OCI-LY3 (cell line): ENCODE data around the gene SCGB1A1.

Experiments used
- H2AFZ ChIP-seq: fragments of 200-600, 300-600 bp; shearing (Covaris generic); 2 replicates; pipeline ENCODE4 v1.6.0; 2014; ENCODE audit warnings: antibody characterized with exemption, low read depth, low read length
- H3K27ac ChIP-seq: fragments of 200-600, 300-600 bp; sonication (generic); 2 replicates; pipeline ENCODE4 v1.5.1; 2014; ENCODE audit warnings: mild to moderate bottlenecking, low read length, moderate library complexity, mixed read lengths
- H3K27me3 ChIP-seq: fragments of 200-600, 300-600 bp; sonication (generic); 2 replicates; pipeline ENCODE4 v1.6.1; 2014; ENCODE audit warnings: low read depth, low read length, mixed read lengths
- H3K36me3 ChIP-seq: fragments of 200-600, 300-600 bp; sonication (generic); replicated peaks from 2 replicates; pipeline ENCODE3; 2014; ENCODE audit warnings: low read depth, low read length, mixed read lengths
- H3K4me1 ChIP-seq: fragments of 300-600, 200-600 bp; sonication (generic); 2 replicates; pipeline ENCODE4 v1.6.1; 2014; ENCODE audit warnings: low read length, mixed read lengths
- H3K4me2 ChIP-seq: fragments of 200-600, 300-600 bp; sonication (generic); 2 replicates; pipeline ENCODE4 v1.6.1; 2014; ENCODE audit warnings: low read length, mixed read lengths
- H3K4me3 ChIP-seq: fragments of 300-600, 200-600 bp; sonication (generic); 2 replicates; pipeline ENCODE4 v1.5.1; 2014; ENCODE audit warnings: antibody characterized with exemption, mild to moderate bottlenecking, low read length, moderate library complexity
- H3K79me2 ChIP-seq: fragments of 300-600, 200-600 bp; shearing (Covaris generic); 2 replicates; pipeline ENCODE4 v1.6.1; 2014; ENCODE audit warnings: mild to moderate bottlenecking, low read length, mixed read lengths
- H3K9ac ChIP-seq: fragments of 300-600, 200-600 bp; shearing (Covaris generic); 2 replicates; pipeline ENCODE4 v1.6.0; 2014; ENCODE audit warnings: mild to moderate bottlenecking, low read length, moderate library complexity
- H3K9me3 ChIP-seq: fragments of 200-600, 300-600 bp; shearing (Covaris generic); 2 replicates; pipeline ENCODE4 v1.6.1; 2014; ENCODE audit warnings: low read length, mixed read lengths; ENCODE audit not compliant: insufficient read depth
- H4K20me1 ChIP-seq: fragments of 200-600, 300-600 bp; sonication (generic); 2 replicates; pipeline ENCODE4 v1.6.1; 2016; ENCODE audit warnings: low read length, mixed read lengths; ENCODE audit not compliant: insufficient read depth
- EZH2phosphoT487 ChIP-seq: fragments of 200-600 bp; shearing (Covaris generic); IDR thresholded peaks from 2 replicates; pipeline ENCODE4 v1.6.1; 2018; ENCODE audit warnings: antibody characterized with exemption, mixed run types, low read depth
- TF ChIP-seq, protein P1 (sequence below): fragments of 200-600, 300-600 bp; sonication (generic); IDR thresholded peaks from 2 replicates; pipeline ENCODE4 v1.5.1; 2014; ENCODE audit warnings: antibody characterized with exemption, low read length, low read depth

The SCGB1A1 gene

DNA sequence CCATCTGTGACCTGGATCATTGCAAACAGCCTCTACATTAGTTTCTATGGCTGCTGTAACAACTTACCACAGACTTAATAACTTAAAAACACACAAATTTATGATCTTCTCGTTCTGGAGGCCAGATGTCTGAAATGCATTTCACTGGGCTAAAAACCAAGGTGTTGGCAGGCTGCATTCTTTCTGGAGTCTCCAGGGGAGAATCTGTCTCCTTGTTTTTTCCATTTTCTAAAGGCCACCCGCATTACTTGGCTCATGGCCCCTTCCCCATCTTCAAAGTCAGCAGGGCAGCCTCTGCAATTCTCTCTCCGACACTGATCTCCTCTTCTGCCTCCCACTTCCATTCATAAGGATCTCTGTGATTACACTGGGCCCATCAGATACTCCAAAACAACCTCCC is 11.6 kb downstream of the SCGB1A1 start:
- no peaks in the 10 kb centered on the region for H3K36me3 ChIP-seq
- H3K4me3 ChIP-seq = no peak overlapping the region
- no peaks in the 10 kb centered on the region for H3K79me2 ChIP-seq
- H3K4me1 ChIP-seq = peaks cover 52% of the 10 kb centered on the region
- H3K27me3 ChIP-seq = peaks cover 3% of the 10 kb centered on the region; the same call in 1 of the 2 replicates
- no peaks in the 10 kb centered on the region for H4K20me1 ChIP-seq
- TF ChIP-seq, protein P1, sequence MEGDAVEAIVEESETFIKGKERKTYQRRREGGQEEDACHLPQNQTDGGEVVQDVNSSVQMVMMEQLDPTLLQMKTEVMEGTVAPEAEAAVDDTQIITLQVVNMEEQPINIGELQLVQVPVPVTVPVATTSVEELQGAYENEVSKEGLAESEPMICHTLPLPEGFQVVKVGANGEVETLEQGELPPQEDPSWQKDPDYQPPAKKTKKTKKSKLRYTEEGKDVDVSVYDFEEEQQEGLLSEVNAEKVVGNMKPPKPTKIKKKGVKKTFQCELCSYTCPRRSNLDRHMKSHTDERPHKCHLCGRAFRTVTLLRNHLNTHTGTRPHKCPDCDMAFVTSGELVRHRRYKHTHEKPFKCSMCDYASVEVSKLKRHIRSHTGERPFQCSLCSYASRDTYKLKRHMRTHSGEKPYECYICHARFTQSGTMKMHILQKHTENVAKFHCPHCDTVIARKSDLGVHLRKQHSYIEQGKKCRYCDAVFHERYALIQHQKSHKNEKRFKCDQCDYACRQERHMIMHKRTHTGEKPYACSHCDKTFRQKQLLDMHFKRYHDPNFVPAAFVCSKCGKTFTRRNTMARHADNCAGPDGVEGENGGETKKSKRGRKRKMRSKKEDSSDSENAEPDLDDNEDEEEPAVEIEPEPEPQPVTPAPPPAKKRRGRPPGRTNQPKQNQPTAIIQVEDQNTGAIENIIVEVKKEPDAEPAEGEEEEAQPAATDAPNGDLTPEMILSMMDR = no peak
- TF ChIP-seq EZH2phosphoT487 = no peak
- H3K9ac ChIP-seq = no peak overlapping the region
- H2AFZ ChIP-seq = no peak overlapping the region
- no peaks in the 10 kb centered on the region for H3K9me3 ChIP-seq
- no peak overlapping the region for H3K4me2 ChIP-seq
- no peak overlapping the region for H3K27ac ChIP-seq

DNA sequence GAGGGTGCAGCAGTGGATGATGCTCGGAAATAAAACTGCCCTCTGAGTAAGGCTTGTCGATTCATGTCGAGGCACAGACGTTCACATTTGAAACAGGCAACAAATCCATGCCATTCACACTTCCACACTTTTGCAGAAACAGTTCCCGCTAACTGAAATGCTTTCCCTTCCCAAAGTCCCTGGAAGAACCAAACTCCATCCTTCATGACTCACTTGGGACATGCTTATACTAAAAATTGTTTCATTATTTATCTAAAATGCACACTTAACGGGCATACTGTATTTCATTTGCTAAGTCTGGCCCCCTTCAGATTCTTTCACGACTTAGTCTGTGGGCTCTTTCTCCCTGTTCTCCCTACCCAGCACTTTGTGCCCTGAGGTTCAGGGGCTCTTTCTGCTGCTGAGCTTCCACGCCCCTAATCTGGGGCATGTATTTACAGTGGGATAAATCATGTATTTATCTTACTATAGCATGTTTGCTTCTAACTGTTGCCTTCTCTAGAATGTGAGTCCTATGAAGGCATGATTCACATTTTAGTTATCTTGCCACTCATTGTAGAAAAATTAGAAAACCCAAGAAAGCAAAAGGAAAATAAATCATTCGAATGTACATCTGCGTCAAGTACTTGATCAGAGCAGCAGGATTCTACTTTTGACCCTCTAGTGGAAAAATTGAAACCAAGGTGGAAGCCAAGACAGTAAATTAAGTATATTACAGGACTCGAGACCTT is 12.5 kb downstream of the SCGB1A1 start:
- peaks cover 3% of the 10 kb centered on the region; the same call in 1 of the 2 replicates for H3K27me3 ChIP-seq
- no peak overlapping the region for H3K9ac ChIP-seq
- TF ChIP-seq, protein P1 = no peak
- TF ChIP-seq EZH2phosphoT487 = no peak
- no peaks in the 10 kb centered on the region for H3K79me2 ChIP-seq
- H4K20me1 ChIP-seq = no peaks in the 10 kb centered on the region
- H3K9me3 ChIP-seq = no peaks in the 10 kb centered on the region
- H2AFZ ChIP-seq = no peak overlapping the region
- H3K4me2 ChIP-seq = no peak overlapping the region
- H3K27ac ChIP-seq = no peak overlapping the region
- H3K36me3 ChIP-seq = no peaks in the 10 kb centered on the region
- H3K4me3 ChIP-seq = no peak overlapping the region
- H3K4me1 ChIP-seq = peaks cover 52% of the 10 kb centered on the region

DNA sequence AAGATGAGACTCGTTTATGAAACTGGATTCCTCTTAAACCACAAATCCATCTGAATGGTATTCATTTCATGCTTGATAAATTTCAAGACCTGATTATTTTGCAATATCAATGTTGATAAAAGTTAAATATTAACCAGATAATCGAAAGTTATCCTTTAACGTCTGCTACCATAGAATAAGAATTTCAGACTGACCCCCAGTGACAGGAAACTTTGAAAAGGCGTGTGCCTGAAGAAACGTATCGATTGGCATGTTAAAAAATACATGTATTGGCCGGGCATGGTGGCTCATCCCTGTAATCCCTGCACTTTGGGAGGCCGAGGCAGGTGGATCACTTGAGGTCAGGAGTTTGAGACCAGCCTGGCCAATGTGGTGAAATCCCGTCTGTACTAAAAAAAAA is 13.9 kb downstream of the SCGB1A1 start:
- Histone ChIP-seq H3K4me3 (0 out of 2 replicates have a peak overlapping the region, but pooled peaks have one; percentile 3), H3K36me3 (no peaks in the 10 kb centered on the region)
- TF ChIP-seq, protein P1 = no peak
- TF ChIP-seq EZH2phosphoT487 = no peak

DNA sequence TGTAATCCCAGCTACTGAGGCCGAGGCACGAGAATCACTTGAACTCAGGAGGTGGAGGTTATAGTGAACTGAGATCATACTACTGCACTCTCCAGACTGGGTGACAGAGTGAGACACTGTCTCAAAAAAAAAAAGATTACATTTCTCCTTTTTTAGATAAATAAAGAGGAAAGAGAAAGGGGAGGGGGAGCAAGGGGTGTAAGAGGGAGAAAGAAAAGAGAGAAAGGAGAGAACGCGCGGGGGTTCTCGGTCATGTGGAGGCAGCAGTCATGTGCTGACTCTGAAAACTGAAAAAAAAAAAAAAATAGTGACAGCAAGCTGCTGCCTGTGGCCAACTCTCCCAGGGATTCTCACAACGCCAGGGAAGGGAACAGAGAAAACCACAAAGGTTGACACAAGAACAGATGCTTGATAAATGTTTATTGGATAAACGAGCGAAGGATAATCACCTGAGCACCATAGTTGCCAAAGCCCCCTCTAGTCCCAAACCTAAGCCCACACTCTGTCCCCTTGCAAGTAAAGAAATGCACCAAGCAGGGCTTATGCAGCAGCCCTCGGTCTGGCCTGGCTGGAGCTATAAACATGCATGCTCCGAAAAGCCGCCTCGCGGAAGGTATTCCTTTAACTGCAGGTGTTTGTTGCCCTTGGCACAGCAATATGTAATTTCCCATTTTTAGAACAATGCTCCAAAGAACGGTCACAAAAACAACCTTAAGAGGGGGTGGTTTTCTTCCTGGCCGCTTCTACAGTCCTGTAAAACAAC is 14.5 kb downstream of the SCGB1A1 start:
- Histone ChIP-seq H3K4me3 (no peak overlapping the region), H3K9me3 (no peaks in the 10 kb centered on the region), H2AFZ (no peak overlapping the region), H4K20me1 (no peaks in the 10 kb centered on the region), H3K4me2 (peak overlapping the region; percentile 38), H3K36me3 (no peaks in the 10 kb centered on the region), H3K4me1 (peaks cover 35% of the 10 kb centered on the region), H3K9ac (no peak overlapping the region), H3K27me3 (peaks cover 3% of the 10 kb centered on the region; the same call in 1 of the 2 replicates), H3K79me2 (no peaks in the 10 kb centered on the region), H3K27ac (no peak overlapping the region)
- TF ChIP-seq, protein P1 = no peak
- no peak for TF ChIP-seq EZH2phosphoT487

More for the DNA sequence above, 13.9 kb downstream of the SCGB1A1 start:
- Histone ChIP-seq H3K9me3 (no peaks in the 10 kb centered on the region), H2AFZ (no peak overlapping the region), H3K27me3 (peaks cover 3% of the 10 kb centered on the region; the same call in 1 of the 2 replicates), H4K20me1 (no peaks in the 10 kb centered on the region), H3K4me1 (peaks cover 41% of the 10 kb centered on the region), H3K79me2 (no peaks in the 10 kb centered on the region), H3K27ac (no peak overlapping the region), H3K9ac (no peak overlapping the region), H3K4me2 (peak overlapping the region; percentile 38)
